ENCODE results near the gene EFNB2. TPM values are rescaled to one million over a fixed set of nuclear protein-coding genes. Genes with fewer than 3 reads are reported as not detected.

Gene EFNB2
- total and polyA plus RNA-seq, 2 of the 8 experiments (the other 6 are each of a cell fraction or from before 2014, with no cell fraction given), result 8.2 to 12.0 TPM

- no peak for TF ChIP-seq CBX8 (IDR thresholded peaks at IDR 0.05; ENCODE audit: borderline replicate concordance, low read depth, low read length)
- TF ChIP-seq ATF2 (IDR thresholded peaks at IDR 0.05; ENCODE audit: low read length), result no peak
- no peak for TF ChIP-seq KDM4A (IDR thresholded peaks at IDR 0.05; ENCODE audit: low read depth, low read length, severe bottlenecking)
- TF ChIP-seq SAP30 (IDR thresholded peaks at IDR 0.05; ENCODE audit: insufficient read depth, insufficient replicate concordance, low read length), result no peak
These were observed 9.6 kb downstream of the EFNB2 start (continued) for GRCh38 chr13:106525865-106526264.

All from H1 (cell line).